Kidney (tissue), 14 donors: ENCODE results near the gene GRIP2. TPM values are rescaled to one million over a fixed set of nuclear protein-coding genes. Genes with fewer than 3 reads are reported as not detected.

Experiments used
- DNase-seq, 5 donors: peaks; one replicate each; pipeline ENCODE4 v3.0.0-alpha.2; 2013 to 2020
- FAIRE-seq: peaks from 2 replicates; lab custom pipeline; 2012; peaks lifted over from hg19 to GRCh38; lab: Jason Lieb, UNC
- H3K27ac ChIP-seq, 2 donors: one replicate each; pipeline ENCODE4 v1.7.0; 2013; ENCODE audit warnings: low read depth in 2 of 2, low read length in 2 of 2, inconsistent platforms in 1 of 2
- H3K27me3 ChIP-seq: one replicate; pipeline ENCODE4 v1.7.1; 2013; ENCODE audit warnings: low read length, inconsistent platforms; ENCODE audit not compliant: control insufficient read depth, insufficient read depth
- H3K36me3 ChIP-seq, 3 donors: one replicate each; pipeline versions ENCODE4 v1.7.0 to v1.7.1; 2013; ENCODE audit warnings: low read length in 3 of 3, control low read depth in 1 of 3, inconsistent platforms in 1 of 3; ENCODE audit not compliant: insufficient read depth in 3 of 3, control insufficient read depth in 2 of 3
- H3K4me1 ChIP-seq, 3 donors: one replicate each; pipeline versions ENCODE4 v1.7.0 to v1.7.1; 2013; ENCODE audit warnings: low read length in 3 of 3, inconsistent platforms in 1 of 3, low read depth in 1 of 3; ENCODE audit not compliant: control insufficient read depth in 2 of 3, insufficient read depth in 2 of 3
- H3K4me3 ChIP-seq, 3 donors: one replicate each; pipeline versions ENCODE4 v1.7.0 to v1.8.1; 2013; ENCODE audit warnings: low read length in 3 of 3, control low read depth in 1 of 3, inconsistent platforms in 1 of 3
- H3K9ac ChIP-seq, 3 donors: one replicate each; pipeline versions ENCODE4 v1.7.0 to v1.7.1; 2013; ENCODE audit warnings: low read length in 3 of 3, control low read depth in 1 of 3, inconsistent platforms in 1 of 3
- H3K9me3 ChIP-seq, 3 donors: one replicate each; pipeline versions ENCODE4 v1.7.0 to v1.7.1; 2013; ENCODE audit warnings: low read length in 3 of 3, control low read depth in 1 of 3, inconsistent platforms in 1 of 3; ENCODE audit not compliant: control insufficient read depth in 2 of 3, insufficient read depth in 1 of 3
- CTCF ChIP-seq: IDR thresholded peaks from 3 replicates; pipeline ENCODE4 v1.5.1; 2012; ENCODE audit warnings: mild to moderate bottlenecking, moderate library complexity, borderline replicate concordance; ENCODE audit not compliant: insufficient read depth; ENCODE audit errors: extremely low read depth
- intact Hi-C: fragments of 100-400 bp; cut with DNase I; formaldehyde crosslinking; loops from one replicate; pipeline ENCODE4 v1.11.1; 2022
- polyA plus RNA-seq: library from polyadenylated mRNA; stranded (reverse); fragments of 350-450 nt; fragmentation: Illumina TruSeq; extraction: RNeasy Lipid Tissue Mini Kit (QIAGEN cat#74804); gene quantifications from one replicate; pipeline ENCODE4 v1.2.3, GENCODE V29; 2014; ENCODE audit warnings: low read depth, low replicate concordance; ENCODE audit not compliant: insufficient read depth
- total RNA-seq: library from RNA; stranded (reverse); fragmentation: NEBNext Ultra II Directional; extraction: Animal tissue kit (Norgen Biotek cat#: 25700); gene quantifications from one replicate; pipeline ENCODE4 v1.2.1, GENCODE V29; 2021
- donor health status: control.
- donor health status: control.
- donor health status: control.
- donor health status: control.
- donor health status: control.
- donor health status: DM: yes; HTN: yes; CAD: no.
- donor health status: Normal renal cell carcinoma (clear cell type).

The GRIP2 gene
- total and polyA plus RNA-seq, 2 donors from 2014 or later, result 3.0 to 3.2 TPM

- Histone ChIP-seq H3K9me3 (no peaks in the 10 kb centered on the region), H3K4me1 (no peaks in the 10 kb centered on the region), H3K4me3 (no peak overlapping the region), H3K27me3 (no peaks in the 10 kb centered on the region), H3K36me3 (no peaks in the 10 kb centered on the region), H3K27ac (no peak overlapping the region), H3K9ac (no peak overlapping the region)
- no peak for FAIRE-seq
- DNase-seq, result no peak
- intact Hi-C loops, result no loop called here
- TF ChIP-seq CTCF, result no peak
Observed at GRCh38 chr3:14574183-14574582, 34.0 kb upstream of the GRIP2 start.

GRCh38 chr3:14573706-14574105 is 33.6 kb upstream of the GRIP2 start:
- no peak overlapping the region for H3K4me3 ChIP-seq
- no peaks in the 10 kb centered on the region for H3K9me3 ChIP-seq
- no peak for FAIRE-seq
- H3K9ac ChIP-seq, result no peak overlapping the region
- H3K27me3 ChIP-seq, result no peaks in the 10 kb centered on the region
- H3K4me1 ChIP-seq, result no peaks in the 10 kb centered on the region
- no peak for TF ChIP-seq CTCF
- intact Hi-C loops, result no loop called here
- H3K27ac ChIP-seq, result no peak overlapping the region
- DNase-seq, result no peak
- H3K36me3 ChIP-seq, result no peaks in the 10 kb centered on the region

GRCh38 chr3:14570864-14571263 is 30.7 kb upstream of the GRIP2 start:
- no peak overlapping the region for H3K27ac ChIP-seq
- H3K4me1 ChIP-seq, result no peaks in the 10 kb centered on the region
- intact Hi-C loops, result no loop called here

More at GRCh38 chr3:14570864-14571263, 30.7 kb upstream of the GRIP2 start:
- Histone ChIP-seq H3K27me3 (no peaks in the 10 kb centered on the region), H3K36me3 (no peaks in the 10 kb centered on the region), H3K4me3 (no peak overlapping the region), H3K9me3 (no peaks in the 10 kb centered on the region), H3K9ac (no peak overlapping the region)
- DNase-seq (no peak), FAIRE-seq (no peak)
- no peak for TF ChIP-seq CTCF
